Mammary epithelial cell (primary cell): ENCODE measurements around the gene QSER1.

Experiments used
- CTCF ChIP-seq, 2 donors: IDR thresholded peaks in 1 of 2; conservative IDR thresholded peaks in 1 of 2; 2 replicates each; pipeline ENCODE4 v1.5.1; 2011 to 2012; ENCODE audit warnings: inconsistent platforms in 2 of 2, low read length in 2 of 2, mild to moderate bottlenecking in 2 of 2, control low read depth in 1 of 2, low read depth in 1 of 2; ENCODE audit not compliant: insufficient read depth in 1 of 2; ENCODE audit errors: extremely low read depth in 1 of 2
- EZH2 ChIP-seq: IDR thresholded peaks from 2 replicates; pipeline ENCODE4 v1.6.1; 2012; ENCODE audit warnings: low read length, inconsistent platforms, borderline replicate concordance

GRCh38 chr11:33018840-33019239, 126.2 kb downstream of the QSER1 start:
- TF ChIP-seq CTCF (conservative IDR thresholded peaks at IDR 0.05 in 1 of 2, IDR thresholded peaks at IDR 0.05 in 1 of 2; ENCODE audit: extremely low read depth in 1 of 2, insufficient read depth in 1 of 2, low read depth in 1 of 2, low read length in 2 of 2) = no peak
- no peak for TF ChIP-seq EZH2
